ENCODE data around the gene CRAT. TPM values are rescaled to one million over a fixed set of nuclear protein-coding genes. Genes with fewer than 3 reads are reported as not detected.

Gene CRAT
- total and polyA plus RNA-seq, 4 donors: 10.4 to 26.0 (median 16.5) TPM

GRCh38 chr9:129102095-129102525 is 8.5 kb downstream of the CRAT start:
- TF ChIP-seq, protein P1, sequence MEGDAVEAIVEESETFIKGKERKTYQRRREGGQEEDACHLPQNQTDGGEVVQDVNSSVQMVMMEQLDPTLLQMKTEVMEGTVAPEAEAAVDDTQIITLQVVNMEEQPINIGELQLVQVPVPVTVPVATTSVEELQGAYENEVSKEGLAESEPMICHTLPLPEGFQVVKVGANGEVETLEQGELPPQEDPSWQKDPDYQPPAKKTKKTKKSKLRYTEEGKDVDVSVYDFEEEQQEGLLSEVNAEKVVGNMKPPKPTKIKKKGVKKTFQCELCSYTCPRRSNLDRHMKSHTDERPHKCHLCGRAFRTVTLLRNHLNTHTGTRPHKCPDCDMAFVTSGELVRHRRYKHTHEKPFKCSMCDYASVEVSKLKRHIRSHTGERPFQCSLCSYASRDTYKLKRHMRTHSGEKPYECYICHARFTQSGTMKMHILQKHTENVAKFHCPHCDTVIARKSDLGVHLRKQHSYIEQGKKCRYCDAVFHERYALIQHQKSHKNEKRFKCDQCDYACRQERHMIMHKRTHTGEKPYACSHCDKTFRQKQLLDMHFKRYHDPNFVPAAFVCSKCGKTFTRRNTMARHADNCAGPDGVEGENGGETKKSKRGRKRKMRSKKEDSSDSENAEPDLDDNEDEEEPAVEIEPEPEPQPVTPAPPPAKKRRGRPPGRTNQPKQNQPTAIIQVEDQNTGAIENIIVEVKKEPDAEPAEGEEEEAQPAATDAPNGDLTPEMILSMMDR (IDR thresholded peaks at IDR 0.05; ENCODE audit: control extremely low read depth, extremely low read depth): no peak
- Histone ChIP-seq H3K36me3 (ENCODE audit: control insufficient read depth in 4 of 4, insufficient read depth in 4 of 4, low read length in 4 of 4) (peaks cover 0 to 16% (median 0%) of the 10 kb centered on the region in 4 donors), H3K4me3 (no peak overlapping the region), H3K27me3 (ENCODE audit: control insufficient read depth in 3 of 3, insufficient read depth in 3 of 3, low read length in 2 of 3) (no peaks in the 10 kb centered on the region), H3K9me3 (ENCODE audit: control insufficient read depth in 4 of 4, insufficient read depth in 3 of 4, low read length in 3 of 4) (no peaks in the 10 kb centered on the region), H3K27ac (ENCODE audit: low read depth in 1 of 2, low read length in 1 of 2) (no peak overlapping the region), H3K4me1 (ENCODE audit: control insufficient read depth in 5 of 5, insufficient read depth in 5 of 5, low read length in 5 of 5) (no peaks in the 10 kb centered on the region), H3K9ac (ENCODE audit: insufficient read depth in 1 of 2, low read length in 2 of 2) (no peak overlapping the region)
- ATAC-seq (ENCODE audit: insufficient read depth, low FRiP score) (no peak), DNase-seq (no peak)
- 92 to 95% methylated on average over 12 to 13 of the region's 13 CpGs for whole genome bisulfite sequencing, 2 donors

GRCh38 chr9:129101279-129101678 is 9.3 kb downstream of the CRAT start:
- Histone ChIP-seq H3K36me3 (ENCODE audit: control insufficient read depth in 4 of 4, insufficient read depth in 4 of 4, low read length in 4 of 4) (peaks cover 0 to 17% (median 0%) of the 10 kb centered on the region in 4 donors), H3K27ac (ENCODE audit: low read depth in 1 of 2, low read length in 1 of 2) (no peak overlapping the region), H3K4me1 (ENCODE audit: control insufficient read depth in 5 of 5, insufficient read depth in 5 of 5, low read length in 5 of 5) (no peaks in the 10 kb centered on the region), H3K9me3 (ENCODE audit: control insufficient read depth in 4 of 4, insufficient read depth in 3 of 4, low read length in 3 of 4) (no peaks in the 10 kb centered on the region), H3K9ac (ENCODE audit: insufficient read depth in 1 of 2, low read length in 2 of 2) (no peak overlapping the region), H3K4me3 (no peak overlapping the region), H3K27me3 (ENCODE audit: control insufficient read depth in 3 of 3, insufficient read depth in 3 of 3, low read length in 2 of 3) (no peaks in the 10 kb centered on the region)
- ATAC-seq (ENCODE audit: insufficient read depth, low FRiP score) (no peak), DNase-seq (no peak)
- 93 to 95% methylated on average over 7 of the region's 7 CpGs for WGBS, 2 donors
- TF ChIP-seq, protein P1 (IDR thresholded peaks at IDR 0.05; ENCODE audit: control extremely low read depth, extremely low read depth): no peak

- Histone ChIP-seq H3K27ac (ENCODE audit: low read depth in 1 of 2, low read length in 1 of 2) (no peak overlapping the region), H3K4me1 (ENCODE audit: control insufficient read depth in 5 of 5, insufficient read depth in 5 of 5, low read length in 5 of 5) (no peaks in the 10 kb centered on the region), H3K27me3 (ENCODE audit: control insufficient read depth in 3 of 3, insufficient read depth in 3 of 3, low read length in 2 of 3) (no peaks in the 10 kb centered on the region), H3K9me3 (ENCODE audit: control insufficient read depth in 4 of 4, insufficient read depth in 3 of 4, low read length in 3 of 4) (no peaks in the 10 kb centered on the region), H3K36me3 (ENCODE audit: control insufficient read depth in 4 of 4, insufficient read depth in 4 of 4, low read length in 4 of 4) (peaks cover 0 to 18% (median 0%) of the 10 kb centered on the region in 4 donors), H3K9ac (ENCODE audit: insufficient read depth in 1 of 2, low read length in 2 of 2) (no peak overlapping the region), H3K4me3 (no peak overlapping the region)
- 76 to 80% methylated on average over 28 of the region's 28 CpGs for WGBS, 2 donors
- TF ChIP-seq, protein P1 (IDR thresholded peaks at IDR 0.05; ENCODE audit: control extremely low read depth, extremely low read depth): no peak
- ATAC-seq (ENCODE audit: insufficient read depth, low FRiP score) (no peak), DNase-seq (no peak)
Measured at GRCh38 chr9:129100383-129101169, 10.0 kb downstream of the CRAT start.
